ENCODE data around the gene KMT2A.

DNA sequence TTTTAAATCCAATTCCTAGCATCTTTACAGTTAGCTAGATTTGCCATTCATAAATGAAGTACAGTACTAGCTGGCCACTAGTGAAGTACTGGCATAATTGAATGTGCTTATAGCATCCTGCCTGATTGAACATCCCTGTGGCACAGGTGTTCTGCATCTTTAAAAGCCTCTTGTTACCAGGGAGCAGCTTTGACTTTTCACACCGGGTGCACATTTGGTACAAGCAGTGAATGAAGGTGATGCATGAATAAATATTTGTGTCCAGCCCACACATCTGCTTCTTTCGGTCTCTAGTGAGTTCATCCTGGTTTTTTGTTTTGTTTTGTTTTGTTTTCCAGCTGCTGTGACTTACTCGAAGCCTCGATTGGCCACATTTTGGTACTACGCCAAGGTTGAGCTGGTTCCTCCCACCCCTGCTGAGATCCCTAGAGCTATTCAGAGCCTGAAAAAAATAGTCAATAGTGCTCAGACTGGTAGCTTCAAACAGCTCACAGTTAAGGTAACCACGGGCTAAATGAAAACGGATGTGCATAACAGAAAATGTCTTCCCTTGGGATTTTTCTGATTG lies 29.6 kb upstream of the KMT2A start:
- TF ChIP-seq, protein P1, sequence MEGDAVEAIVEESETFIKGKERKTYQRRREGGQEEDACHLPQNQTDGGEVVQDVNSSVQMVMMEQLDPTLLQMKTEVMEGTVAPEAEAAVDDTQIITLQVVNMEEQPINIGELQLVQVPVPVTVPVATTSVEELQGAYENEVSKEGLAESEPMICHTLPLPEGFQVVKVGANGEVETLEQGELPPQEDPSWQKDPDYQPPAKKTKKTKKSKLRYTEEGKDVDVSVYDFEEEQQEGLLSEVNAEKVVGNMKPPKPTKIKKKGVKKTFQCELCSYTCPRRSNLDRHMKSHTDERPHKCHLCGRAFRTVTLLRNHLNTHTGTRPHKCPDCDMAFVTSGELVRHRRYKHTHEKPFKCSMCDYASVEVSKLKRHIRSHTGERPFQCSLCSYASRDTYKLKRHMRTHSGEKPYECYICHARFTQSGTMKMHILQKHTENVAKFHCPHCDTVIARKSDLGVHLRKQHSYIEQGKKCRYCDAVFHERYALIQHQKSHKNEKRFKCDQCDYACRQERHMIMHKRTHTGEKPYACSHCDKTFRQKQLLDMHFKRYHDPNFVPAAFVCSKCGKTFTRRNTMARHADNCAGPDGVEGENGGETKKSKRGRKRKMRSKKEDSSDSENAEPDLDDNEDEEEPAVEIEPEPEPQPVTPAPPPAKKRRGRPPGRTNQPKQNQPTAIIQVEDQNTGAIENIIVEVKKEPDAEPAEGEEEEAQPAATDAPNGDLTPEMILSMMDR (conservative IDR thresholded peaks at IDR 0.05; ENCODE audit: low read depth in 2 of 2), result no peak
- TF ChIP-seq, protein P2, sequence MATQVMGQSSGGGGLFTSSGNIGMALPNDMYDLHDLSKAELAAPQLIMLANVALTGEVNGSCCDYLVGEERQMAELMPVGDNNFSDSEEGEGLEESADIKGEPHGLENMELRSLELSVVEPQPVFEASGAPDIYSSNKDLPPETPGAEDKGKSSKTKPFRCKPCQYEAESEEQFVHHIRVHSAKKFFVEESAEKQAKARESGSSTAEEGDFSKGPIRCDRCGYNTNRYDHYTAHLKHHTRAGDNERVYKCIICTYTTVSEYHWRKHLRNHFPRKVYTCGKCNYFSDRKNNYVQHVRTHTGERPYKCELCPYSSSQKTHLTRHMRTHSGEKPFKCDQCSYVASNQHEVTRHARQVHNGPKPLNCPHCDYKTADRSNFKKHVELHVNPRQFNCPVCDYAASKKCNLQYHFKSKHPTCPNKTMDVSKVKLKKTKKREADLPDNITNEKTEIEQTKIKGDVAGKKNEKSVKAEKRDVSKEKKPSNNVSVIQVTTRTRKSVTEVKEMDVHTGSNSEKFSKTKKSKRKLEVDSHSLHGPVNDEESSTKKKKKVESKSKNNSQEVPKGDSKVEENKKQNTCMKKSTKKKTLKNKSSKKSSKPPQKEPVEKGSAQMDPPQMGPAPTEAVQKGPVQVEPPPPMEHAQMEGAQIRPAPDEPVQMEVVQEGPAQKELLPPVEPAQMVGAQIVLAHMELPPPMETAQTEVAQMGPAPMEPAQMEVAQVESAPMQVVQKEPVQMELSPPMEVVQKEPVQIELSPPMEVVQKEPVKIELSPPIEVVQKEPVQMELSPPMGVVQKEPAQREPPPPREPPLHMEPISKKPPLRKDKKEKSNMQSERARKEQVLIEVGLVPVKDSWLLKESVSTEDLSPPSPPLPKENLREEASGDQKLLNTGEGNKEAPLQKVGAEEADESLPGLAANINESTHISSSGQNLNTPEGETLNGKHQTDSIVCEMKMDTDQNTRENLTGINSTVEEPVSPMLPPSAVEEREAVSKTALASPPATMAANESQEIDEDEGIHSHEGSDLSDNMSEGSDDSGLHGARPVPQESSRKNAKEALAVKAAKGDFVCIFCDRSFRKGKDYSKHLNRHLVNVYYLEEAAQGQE (IDR thresholded peaks at IDR 0.05; ENCODE audit: unreplicated experiment), result no peak
- TF ChIP-seq POLR2AphosphoS5 (IDR thresholded peaks at IDR 0.05; ENCODE audit: low read depth), result no peak
- TF ChIP-seq EZH2 (IDR thresholded peaks at IDR 0.05; ENCODE audit: low read depth, unreplicated experiment), result no peak
- no peak for TF ChIP-seq JUNB (IDR thresholded peaks at IDR 0.05; ENCODE audit: unreplicated experiment)
